Type B pancreatic cell (in vitro differentiated cells): ENCODE data around the gene GPSM1. TPM values are rescaled to one million over a fixed set of nuclear protein-coding genes. Genes with fewer than 3 reads are reported as not detected.

ENCODE experiments used
- DNase-seq: peaks from one replicate; pipeline ENCODE4 v3.0.0; 2021; ENCODE audit warnings: mixed read lengths; ENCODE audit not compliant: unreplicated experiment; ENCODE audit errors: extremely low spot score
- H3K27ac Mint-ChIP-seq: 2 replicates; pipeline ENCODE4 v1.8.0; 2021; ENCODE audit warnings: mild to moderate bottlenecking, mixed read lengths
- H3K27me3 Mint-ChIP-seq: 2 replicates; pipeline ENCODE4 v1.8.0; 2021; ENCODE audit warnings: mixed read lengths
- H3K36me3 Mint-ChIP-seq: 2 replicates; pipeline ENCODE4 v1.8.0; 2021; ENCODE audit warnings: mixed read lengths
- H3K4me1 Mint-ChIP-seq: one replicate; pipeline ENCODE4 v1.8.0; 2021; ENCODE audit warnings: mixed read lengths; ENCODE audit not compliant: unreplicated experiment
- H3K4me3 Mint-ChIP-seq: 2 replicates; pipeline ENCODE4 v1.8.0; 2021; ENCODE audit warnings: mild to moderate bottlenecking, mixed read lengths
- H3K9me3 Mint-ChIP-seq: 2 replicates; pipeline ENCODE4 v1.8.0; 2021; ENCODE audit warnings: mixed read lengths
- CTCF ChIP-seq: fragments of 200-600 bp; sonication (generic); conservative IDR thresholded peaks from 2 replicates; pipeline ENCODE4 v1.5.0; 2021; ENCODE audit warnings: antibody characterized with exemption, mild to moderate bottlenecking
- total RNA-seq: library from RNA; stranded (reverse); gene quantifications from 2 replicates; pipeline ENCODE4 v1.2.1, GENCODE V29; 2021; ENCODE audit warnings: low replicate concordance

GPSM1 gene
- total RNA-seq, 1 donor from 2014 or later = 56.2 TPM

DNA sequence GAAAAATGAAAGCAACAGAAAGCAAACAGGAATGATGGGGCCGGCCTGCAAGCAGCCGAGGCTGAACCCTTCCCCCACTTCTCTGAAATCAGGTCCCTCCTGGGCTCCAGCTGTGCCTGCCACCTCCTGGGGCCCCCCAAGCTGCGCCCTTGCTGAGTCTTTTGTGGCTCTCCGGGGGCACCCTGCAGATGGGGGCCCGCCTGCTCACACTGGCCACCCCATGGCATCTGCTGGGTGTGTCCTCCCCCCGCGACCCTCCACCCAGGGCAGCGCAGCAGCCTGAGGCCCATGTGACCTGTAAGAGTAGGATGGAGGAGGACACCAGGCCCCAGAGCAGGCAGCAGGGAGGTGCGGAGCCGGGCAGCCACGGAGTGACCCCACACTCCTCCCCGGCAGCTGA lies 5.7 kb downstream of the GPSM1 start:
- no peak for TF ChIP-seq CTCF
- no peaks in the 10 kb centered on the region for H3K9me3 Mint-ChIP-seq
- H3K36me3 Mint-ChIP-seq = no peaks in the 10 kb centered on the region
- no peak for DNase-seq
- H3K4me3 Mint-ChIP-seq = no peak overlapping the region
- no peak overlapping the region for H3K27ac Mint-ChIP-seq
- H3K27me3 Mint-ChIP-seq = no peaks in the 10 kb centered on the region
- peaks cover 4% of the 10 kb centered on the region for H3K4me1 Mint-ChIP-seq

DNA sequence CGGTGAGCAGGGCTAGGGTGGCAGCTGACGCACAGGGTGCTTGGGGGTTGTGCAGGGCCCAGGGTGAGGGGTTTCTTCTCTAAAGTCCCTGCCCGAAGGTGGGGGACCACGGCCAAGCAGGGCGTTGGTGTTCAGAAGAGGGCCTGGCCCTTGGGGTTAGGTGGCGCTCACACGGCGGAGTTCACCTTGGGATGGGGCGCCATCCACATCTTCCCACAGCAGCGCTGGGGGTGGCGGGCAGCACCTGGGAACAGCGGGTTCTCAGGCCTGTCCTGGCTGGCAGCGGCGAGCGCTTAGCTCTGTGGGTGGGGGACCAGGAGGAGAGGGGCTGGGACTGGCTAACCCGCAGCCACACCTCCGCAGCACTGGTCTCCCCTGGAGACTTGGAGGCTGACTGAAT lies 6.1 kb downstream of the GPSM1 start:
- DNase-seq = no peak
- no peaks in the 10 kb centered on the region for H3K27me3 Mint-ChIP-seq
- TF ChIP-seq CTCF = no peak
- peaks cover 4% of the 10 kb centered on the region for H3K4me1 Mint-ChIP-seq
- no peaks in the 10 kb centered on the region for H3K36me3 Mint-ChIP-seq
- no peaks in the 10 kb centered on the region for H3K9me3 Mint-ChIP-seq
- H3K4me3 Mint-ChIP-seq = no peak overlapping the region
- H3K27ac Mint-ChIP-seq = no peak overlapping the region

DNA sequence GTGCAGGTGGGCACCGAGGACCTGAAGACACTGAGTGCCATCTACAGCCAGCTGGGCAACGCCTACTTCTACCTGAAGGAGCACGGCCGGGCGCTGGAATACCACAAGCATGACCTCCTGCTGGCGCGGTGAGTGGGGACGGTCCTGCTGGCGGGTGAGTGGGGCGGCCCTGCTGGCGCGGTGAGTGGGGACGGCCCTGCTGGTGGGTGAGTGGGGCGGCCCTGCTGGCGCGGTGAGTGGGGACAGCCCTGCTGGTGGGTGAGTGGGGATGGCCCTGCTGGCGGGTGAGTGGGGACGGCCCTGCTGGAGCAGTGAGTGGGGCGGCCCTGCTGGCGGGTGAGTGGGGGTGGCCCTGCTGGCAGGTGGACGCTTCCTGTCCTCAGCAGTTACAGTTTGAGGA lies 7.2 kb downstream of the GPSM1 start:
- Mint-ChIP-seq H3K27me3 (no peaks in the 10 kb centered on the region), H3K4me1 (peaks cover 5% of the 10 kb centered on the region), H3K4me3 (no peak overlapping the region), H3K27ac (no peak overlapping the region), H3K9me3 (no peaks in the 10 kb centered on the region), H3K36me3 (peaks cover 4% of the 10 kb centered on the region)
- TF ChIP-seq CTCF = no peak
- no peak for DNase-seq

DNA sequence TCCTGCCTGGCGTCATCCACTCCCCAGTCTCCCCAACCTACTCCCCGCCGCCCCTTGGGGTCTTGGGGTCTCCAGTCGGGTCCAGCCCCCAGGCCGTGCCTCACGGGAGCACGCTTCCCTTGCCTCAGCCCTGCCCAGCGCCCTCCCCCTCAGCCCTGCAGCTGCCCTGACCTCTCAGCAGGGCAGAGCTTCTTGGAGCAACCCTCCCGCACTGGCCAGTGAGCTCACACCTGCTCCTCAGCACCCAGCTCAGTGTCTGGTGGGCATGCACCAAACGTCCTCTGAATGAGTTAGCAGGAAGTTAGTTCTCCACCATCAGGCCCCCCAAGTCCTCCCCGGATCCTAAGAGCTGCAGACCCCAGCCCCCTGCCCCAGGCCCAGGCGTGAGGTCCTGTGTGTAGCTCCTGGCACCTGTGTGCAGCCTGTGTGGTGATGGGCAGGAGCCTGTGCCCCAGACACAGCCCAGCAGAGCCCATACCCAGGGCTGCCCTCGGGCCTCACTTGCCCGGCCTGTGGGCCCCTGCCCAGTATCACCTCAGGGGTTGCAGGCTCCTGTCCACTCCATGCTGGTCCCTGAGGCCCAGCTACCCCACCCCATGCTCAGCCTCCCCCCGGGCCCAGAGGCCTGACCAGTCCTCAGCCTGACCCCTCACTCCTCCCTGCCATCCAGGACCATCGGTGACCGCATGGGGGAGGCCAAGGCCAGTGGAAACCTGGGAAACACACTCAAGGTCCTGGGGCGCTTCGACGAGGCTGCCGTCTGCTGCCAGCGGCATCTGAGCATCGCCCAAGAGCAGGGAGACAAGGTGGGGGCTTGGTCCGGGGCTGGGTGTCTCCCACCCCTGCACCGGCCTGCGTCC lies 8.2 kb downstream of the GPSM1 start:
- no peak for TF ChIP-seq CTCF
- Mint-ChIP-seq H3K4me3 (no peak overlapping the region), H3K4me1 (peaks cover 5% of the 10 kb centered on the region), H3K9me3 (no peaks in the 10 kb centered on the region), H3K36me3 (peaks cover 4% of the 10 kb centered on the region), H3K27me3 (no peaks in the 10 kb centered on the region), H3K27ac (no peak overlapping the region)
- DNase-seq = no peak

- Mint-ChIP-seq H3K4me3 (no peak overlapping the region), H3K27ac (no peak overlapping the region), H3K27me3 (no peaks in the 10 kb centered on the region), H3K9me3 (no peaks in the 10 kb centered on the region), H3K36me3 (peaks cover 4% of the 10 kb centered on the region), H3K4me1 (peaks cover 5% of the 10 kb centered on the region)
- no peak for TF ChIP-seq CTCF
- no peak for DNase-seq
Measured at GRCh38 chr9:136336156-136336870, 9.0 kb downstream of the GPSM1 start.
